HG03064 (cell line): ENCODE data around the gene PPARA.

Experiments
- ATAC-seq: cut with Tn5 transposase; IDR thresholded peaks from one replicate; pipeline ENCODE4 v1.9.1; 2021; ENCODE audit warnings: low read depth; ENCODE audit not compliant: unreplicated experiment

PPARA gene

DNA sequence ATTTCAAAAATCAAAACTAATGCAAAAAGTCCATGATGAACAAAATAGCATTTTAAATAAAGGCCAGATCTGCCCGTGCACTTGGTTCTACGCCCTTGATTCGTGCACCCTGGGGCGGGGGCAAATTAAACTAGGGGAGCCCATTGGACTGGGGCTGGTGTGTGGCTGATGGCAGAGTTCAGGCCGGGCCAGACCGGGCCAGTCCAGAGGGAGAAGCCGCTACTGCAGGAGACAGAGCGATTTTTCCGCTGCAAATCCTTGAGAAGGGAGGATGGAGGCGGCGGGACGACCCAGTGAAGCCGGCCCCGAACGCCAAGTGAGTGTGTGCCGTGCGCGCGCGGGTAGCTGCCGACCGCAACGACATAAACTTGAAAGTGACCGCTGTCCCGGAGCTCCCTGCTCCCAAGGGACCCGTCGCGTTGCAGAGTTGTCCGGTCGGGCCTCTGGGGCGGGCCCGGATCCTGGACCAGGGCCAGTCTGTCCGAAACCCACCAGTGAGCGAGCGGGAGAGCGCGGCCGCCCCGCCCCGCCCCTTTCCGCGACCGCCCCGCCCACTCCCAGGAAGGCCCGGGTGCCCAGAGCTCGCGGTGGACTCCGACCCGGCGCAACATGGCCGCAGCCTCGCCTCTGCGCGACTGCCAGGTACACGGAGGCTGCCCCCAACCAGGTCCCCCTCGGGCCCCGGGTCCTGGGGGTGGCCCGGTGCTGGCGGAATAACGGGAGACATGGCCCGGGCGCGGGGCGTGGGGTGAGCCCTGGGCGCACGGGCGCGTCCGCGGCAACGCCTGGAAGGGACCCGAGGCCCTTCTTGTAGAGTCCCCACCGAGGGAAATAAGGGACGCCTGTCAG lies 117.3 kb downstream of the PPARA start, which contains the start of gene TTC38:
Gene TTC38, plus strand, starts transcription at position 578 of the 849 bp plus-strand sequence. Its CDS starts 32 bp downstream, at position 610.
- ATAC-seq: no peak

DNA sequence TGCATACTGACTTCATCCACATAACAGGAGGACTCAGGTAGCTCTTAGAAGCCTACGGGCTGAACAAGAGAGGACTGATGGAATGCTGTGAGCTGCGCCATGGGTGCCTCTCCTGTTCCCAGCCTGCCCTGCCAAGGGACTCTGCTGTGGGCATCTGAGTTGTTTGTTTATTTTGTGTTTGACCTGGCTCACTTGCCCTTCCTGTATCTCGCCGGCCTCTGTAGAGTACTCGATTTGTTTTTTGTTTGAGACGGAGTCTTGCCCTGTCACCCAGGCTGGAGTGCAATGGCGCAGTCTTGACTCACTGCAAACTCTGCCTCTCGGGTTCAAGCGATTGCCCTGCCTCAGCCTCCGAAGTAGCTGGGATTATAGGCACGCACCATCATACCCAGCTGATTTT lies 119.2 kb downstream of the PPARA start:
- ATAC-seq: no peak

DNA sequence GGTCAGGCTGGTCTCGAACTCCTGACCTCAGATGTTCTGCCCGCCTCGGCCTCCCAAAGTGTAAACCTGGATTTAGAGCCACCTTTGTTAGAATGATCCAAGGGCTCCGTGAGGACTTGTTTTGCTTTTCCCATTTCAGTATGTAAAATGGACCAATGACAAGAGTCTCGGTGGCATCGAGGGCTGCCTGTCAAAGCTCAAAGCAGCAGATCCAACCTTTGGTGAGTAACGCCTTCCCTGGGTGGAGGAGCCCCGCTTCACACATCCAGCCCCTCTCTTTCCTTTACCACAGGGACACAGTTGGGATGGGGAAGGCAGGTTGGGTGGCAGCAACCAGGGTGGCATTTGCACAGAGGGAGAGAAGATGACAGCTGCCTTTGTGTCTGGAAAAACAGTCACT lies 121.9 kb downstream of the PPARA start:
- no peak for ATAC-seq

DNA sequence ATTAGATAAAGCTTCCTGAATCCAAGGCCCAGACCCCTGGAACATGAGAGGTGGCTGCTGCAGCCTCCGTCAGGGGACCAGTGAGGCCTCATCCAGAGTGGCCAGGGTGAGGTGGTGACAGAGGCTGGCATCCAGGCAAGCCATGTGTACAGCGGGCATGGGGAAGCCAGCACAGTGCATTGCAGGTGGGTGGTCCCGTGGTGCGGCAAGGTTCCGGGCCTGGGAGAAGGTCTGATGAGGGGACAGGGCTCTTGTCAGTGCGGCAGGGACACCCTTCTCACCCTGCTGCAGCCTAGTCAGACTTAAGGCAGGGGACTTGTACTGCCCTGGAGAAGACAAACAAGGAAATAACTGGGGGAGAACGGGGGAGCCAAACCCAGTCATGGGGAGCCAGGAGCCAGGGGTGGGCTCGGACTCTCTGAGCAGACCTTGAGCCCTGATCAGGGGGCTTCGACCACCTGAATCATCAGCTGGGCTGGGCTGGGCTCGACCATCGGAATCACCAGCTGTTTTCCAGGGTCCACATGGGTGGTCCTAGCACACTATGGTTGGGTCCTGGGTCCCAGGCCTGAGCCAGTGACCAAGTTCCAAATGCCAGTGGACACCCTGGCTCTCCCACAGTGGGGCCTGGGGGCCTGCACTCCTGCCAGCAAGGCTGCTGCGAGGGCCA lies 122.6 kb downstream of the PPARA start:
- ATAC-seq: no peak

DNA sequence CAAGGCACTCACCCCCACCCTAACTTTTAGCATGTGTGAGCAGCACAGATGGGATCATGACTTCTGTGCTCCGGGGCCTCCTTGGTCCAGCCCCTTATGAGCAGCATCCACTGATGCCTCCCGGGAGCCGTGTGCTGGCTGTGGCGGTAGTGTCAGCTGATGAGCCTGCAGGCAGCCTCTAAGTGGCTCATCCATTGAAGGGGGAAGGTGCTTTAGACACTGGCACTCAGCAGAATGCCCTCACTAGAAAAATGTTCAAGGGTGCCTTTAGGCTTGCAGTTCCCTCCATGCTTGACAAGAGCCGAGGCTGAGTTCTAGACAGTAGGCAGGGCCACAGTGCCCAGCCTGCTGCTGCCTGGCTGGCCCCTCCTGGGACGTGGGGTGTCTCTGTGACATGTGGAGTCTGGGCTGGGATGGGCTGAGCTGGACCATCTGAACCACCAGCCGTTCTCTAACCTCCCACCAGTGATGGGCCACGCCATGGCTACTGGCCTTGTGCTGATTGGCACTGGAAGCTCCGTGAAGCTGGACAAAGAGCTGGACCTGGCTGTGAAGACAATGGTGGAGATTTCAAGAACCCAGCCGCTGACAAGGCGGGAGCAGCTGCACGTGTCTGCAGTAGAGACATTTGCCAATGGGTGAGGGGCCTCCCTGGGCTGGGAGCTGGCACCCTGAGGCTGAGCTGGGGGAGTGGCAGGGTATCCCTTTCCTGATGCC lies 123.3 kb downstream of the PPARA start:
- ATAC-seq: no peak

DNA sequence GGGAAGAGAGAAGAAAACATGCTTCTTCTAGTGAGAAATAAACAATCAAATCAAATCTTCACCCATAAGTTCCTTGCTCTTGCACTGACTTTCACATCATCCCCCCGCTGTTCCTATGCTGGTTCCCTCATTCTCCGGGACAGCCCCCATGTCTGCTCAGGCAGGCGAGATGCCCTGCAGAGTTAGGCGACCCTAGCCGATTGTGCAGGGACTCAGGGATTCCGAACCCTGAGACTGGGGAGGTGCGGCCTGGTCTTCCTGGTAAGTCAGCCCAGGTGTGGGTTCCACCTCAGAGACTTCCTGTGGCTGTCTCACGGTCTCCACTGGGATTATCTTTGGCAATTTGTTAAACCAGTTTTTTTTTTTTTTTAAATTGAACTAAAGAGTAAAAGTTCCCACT lies 124.1 kb downstream of the PPARA start:
- ATAC-seq: no peak

DNA sequence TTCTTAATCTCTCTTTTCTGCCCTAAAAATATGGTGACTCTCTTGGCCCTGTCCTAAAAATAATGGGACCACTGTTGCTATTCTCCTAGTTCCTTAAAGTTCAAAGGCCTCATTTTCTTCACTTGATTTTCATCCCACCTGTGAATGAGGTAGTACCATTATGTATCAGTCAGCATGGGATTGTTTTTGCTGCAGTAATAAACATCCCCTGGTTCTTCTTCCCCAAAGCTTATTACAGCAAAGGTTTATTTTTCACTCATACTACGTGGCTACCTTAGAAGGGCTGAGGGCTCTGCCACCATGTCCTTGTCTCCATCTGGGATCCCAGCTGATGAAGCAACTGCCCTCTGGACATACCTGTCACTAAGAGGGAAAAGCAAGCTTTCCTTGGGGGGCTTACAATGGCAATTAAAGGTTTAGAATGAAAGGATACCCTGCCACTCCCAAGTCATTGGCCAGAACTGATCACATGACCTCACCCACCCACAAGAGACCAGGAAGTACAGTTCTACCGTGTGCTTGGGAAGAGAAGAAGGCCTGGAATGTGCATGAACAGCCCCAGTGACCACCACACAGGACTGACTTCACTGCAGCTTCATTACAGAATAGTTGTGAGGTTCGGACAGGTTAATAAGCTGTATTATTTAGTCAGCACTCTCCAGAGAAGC lies 125.3 kb downstream of the PPARA start:
- no peak for ATAC-seq

DNA sequence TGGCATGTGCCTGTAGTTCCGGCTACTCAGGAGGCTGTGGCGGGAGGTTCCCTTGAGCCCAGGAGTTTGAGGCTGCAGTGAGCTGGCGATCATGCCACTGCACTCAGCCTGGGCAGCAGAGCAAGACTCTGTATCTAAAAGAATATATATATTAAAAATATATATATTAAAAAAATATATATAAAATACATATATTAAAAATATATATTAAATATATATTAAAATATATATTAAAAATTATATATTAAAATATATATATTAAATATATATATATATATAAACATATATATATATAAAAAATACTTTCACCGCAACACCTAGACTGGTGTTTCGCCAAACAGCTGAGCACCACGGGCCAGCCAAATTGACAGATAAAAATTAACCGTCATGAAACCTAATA lies 126.2 kb downstream of the PPARA start:
- ATAC-seq: no peak

DNA sequence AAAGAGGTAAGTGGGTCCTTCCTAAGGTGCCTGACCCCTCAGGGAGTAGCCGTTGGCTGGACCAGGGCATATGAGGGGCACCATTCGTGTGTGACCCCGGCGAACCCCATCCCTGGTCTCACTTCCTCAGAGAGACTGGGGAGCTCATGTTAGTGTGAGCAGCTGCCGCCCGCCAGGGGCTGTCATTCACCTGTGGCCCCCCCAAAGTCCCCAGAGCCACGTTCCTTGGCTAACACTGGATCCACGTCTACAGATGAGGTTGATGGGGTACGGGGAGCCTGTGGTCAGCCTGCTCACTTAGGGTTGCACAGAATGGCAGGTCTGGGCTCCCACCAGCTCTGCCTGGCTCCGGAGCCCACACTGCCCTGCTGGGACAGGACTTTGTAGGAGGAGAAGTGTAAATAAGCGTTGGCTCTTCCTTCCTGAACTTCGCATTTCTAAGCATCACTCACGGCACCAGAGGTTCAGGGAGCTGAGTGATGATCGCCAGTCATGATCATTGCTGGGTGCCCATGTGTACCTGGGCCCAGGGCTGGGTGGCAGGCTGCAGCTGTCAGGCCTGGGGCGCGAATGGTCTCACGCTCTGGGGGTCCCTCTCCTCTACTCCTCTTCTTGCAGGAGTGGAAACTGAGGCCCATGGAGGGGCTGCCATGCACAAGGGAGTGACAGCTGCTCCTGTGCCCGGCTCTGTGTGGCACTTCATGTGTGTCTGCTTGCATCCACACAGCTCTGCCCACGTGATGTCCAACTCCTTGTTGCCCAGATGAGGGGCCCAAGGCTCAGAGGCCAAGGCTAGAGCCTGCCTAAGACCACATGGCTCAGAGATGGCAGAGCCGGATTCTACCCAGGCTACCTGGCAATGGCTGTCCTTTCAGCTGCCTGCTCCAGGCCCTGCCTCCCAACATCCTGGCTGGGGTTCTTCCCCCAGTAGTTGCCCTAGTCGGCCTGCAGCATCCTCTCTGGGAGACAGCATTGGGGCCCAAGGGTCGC lies 128.6 kb downstream of the PPARA start:
- no peak for ATAC-seq

DNA sequence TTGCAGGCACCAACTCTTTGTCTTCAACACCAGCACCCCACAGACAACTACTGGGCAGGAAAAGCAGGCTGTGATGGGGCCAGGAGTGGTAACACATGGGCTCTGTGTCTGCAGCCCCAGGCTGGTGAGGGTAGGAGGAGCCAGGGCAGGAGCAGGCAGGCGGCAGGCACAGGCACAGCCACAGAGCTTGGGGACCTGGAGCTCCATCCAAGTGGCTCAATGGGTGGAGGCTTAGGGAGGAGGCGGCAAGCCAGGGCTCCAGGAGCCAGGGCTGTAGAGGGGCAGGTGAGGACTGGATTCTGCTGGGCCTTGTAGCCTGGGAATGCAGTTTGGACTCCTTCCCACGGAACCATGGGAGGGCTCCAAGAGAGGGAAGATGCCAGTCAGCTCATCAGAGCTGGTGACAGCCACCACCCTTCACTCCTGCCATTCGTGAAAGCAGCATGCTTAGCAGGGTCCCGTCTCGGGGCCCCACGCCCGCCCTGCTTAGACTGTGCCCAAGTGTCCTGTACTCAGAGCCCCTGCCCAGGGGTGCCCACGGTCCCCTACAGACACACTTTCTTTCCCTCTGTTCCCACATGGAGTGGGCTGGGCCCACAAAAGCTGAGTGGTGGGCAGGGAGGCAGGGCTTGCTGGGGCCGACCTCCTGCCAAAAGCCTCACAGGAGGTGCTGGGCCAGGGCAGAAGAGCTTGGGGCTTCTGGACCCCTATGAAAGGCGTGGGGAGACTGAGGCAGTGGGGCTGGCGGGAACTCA lies 129.9 kb downstream of the PPARA start:
- no peak for ATAC-seq

DNA sequence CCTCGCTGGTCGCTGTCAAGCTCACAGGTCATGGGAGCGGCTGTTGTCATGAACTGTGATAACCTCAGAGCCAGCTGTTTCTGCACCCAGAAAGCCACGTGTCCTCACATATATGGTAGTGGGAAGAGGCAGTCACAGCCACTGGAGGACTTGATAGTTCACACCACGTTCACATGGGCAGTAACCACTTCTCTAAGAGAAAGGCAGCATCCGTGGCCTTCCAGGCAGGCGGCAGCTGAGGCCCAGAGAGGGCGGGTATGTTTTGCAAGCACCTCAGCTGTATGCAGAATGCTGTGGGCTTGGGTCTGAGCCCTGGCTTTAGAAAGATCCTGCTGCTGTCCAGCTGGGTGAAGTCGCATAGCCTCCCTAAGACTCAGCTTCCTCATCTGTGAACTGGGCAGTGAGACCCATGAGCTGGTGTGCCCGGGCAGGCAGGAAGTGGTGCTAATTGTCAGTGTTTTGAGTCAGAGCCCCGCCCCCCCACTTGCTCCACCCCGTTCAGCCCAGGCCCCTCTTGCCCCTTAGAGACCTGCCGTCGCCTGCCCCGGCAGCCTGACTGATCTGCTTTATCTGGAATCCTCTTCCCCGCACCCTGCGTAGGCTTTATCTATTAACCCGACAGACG lies 130.8 kb downstream of the PPARA start:
- ATAC-seq: no peak

DNA sequence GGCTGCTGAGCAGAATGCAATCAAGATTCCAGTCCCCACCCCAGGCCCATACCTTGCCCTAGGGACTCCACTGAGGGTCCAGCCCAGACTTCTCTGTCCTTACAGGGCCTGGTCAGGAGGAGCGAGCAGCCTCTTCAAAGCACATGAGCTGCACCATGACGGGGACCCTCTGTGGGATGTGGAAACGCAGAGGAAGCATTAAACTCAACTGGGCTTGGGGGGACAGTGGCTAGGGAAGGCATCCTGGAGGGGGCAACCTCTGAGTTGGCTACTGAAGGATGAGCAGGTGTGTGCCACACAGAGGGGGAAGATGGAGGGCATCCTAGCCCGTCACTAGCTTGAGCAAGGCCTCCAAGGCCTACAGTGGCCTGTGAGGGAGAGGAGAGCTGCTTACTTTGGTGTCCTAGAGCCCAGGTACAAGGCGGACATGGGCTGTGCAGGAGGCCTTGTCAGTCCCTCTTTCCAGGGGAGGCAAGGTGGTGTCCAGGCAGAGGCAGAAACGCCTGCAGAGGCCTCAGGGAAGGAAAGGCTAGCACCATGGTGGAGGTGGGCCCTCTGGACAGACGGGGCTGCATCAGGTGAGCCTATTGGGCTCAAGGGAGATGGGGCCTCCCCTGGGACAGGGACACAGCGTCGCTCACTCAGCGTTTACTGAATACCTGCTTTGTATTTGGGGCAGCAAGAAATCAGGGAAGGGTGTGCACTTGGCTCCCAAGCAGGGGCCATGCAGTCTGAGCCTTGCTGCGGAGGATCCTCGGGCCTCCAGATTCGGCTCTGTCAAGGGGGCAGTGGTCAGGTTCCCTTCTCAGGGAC lies 131.7 kb downstream of the PPARA start:
- no peak for ATAC-seq

DNA sequence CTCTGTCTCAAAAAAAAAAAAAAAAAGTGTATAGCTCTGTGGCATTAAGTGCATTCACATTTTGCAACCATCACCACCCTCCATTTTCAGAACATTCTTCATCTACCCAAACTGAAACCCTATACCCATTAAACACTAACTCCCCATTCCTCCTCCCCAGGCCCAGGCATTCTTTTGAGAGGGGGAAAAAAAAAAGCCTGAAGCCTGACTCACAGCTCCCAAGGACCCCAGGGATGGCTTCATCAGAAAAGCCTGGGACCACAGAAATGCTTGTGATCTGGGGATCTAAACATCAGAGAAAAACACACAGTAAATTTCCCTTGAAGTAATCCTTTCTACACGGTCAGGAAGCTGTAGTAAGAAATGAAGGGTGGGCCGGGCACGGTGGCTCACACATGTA lies 135.7 kb downstream of the PPARA start:
- ATAC-seq: no peak

DNA sequence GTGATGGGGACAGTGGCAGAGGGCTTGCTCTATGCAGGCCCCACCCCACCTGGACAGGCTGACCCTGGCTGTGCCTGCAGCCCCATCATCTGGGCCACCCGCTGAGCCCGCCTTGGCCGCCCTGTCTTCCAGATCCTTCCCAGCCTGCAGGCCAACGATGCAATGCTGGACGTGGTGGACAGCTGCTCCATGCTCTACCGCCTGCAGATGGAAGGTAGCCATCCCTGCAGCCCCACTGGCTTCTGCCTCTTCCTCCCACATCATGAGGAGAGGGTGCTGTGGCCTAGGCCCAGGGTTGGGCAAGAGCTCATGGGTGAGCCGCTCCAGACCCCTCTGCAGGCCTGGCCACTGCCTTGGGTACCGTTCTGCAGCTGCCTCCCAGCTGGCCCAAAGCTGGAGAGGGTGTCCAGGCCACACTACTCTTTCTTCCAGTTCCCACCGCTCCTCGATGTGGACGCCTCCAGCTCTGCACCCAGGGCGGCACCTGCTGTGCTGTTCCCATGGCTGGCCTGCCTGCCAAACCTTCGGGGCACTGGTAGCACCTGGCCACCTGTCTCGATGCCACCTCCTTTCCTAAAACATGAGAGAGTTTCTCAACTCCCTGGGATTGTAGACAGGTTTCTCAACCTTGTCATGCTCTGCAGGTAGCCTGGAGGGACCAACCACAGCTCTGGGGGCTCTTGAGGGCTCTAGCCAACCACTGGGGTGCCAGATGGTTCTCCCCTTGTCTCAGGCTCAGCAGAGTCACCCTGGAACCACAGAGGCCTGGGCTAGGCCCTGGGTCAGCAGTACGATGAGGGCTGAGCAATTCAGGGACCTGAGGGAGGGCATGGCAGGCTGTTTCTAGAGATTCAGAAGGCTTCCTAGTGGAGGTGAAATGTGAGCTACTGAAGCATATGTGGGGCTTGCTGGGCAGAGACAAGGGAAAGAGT lies 136.9 kb downstream of the PPARA start:
- no peak for ATAC-seq

DNA sequence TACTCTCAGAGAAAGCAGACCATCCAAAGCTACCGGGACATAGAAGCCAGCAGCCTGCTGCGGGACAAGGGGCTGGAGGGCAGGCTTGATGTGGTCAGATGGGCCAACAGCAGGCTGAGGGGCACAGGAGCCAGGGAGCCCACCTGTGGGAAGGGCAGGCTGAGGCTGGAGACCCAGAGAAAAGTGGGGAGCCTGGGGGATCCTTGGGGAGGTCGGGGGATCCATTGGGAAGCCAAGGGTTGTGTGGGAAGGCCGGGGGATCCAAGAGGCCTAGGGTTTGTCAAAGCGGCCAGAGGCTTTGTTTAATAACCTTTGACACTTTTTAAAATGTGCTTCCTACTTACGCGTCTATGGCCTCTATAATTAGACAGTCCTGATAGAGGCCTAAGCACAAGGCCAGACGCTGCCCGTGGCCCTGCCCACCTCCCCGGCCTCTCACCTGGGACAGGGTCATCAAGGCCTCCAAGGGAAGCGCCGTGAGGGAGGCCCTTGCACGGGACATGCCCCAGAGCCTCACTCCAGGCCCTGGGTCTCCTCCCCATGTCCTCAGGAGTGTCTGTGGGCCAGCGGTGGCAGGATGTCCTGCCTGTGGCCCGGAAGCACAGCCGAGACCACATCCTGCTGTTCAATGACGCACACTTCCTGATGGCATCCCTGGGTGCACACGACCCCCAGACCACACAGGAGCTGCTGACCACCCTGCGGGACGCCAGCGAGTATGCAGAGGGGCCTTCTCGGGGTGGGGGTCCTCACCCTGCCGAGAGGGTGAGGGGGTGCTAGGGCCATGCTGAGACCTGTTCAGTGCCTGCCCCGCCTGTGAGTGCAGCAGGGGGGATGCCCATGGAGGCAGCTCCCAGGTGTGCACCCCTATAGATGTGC lies 137.8 kb downstream of the PPARA start:
- peak; percentile 62 for ATAC-seq

DNA sequence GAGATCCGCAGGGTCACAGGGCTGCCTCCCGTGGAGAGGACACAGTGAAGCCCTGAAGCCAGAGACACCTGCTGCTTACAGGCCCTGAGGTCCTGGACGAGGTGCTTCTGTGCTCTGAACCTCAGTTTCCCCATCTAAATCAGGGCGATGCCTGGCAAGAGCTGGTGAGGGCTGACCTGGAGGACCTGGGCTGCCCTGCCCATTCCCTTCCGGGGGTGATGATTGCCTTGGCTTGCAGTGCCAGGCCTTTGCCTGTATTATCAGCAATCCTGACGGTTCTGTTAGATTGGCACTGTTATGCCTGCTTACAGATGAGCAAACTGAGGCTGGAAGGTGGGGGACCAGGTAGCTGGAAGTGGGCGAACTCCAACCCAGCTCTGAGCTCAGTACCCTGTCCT lies 138.5 kb downstream of the PPARA start:
- no peak for ATAC-seq
